Neural cell (in vitro differentiated cells): ENCODE results near the gene B3GAT2. TPM values are rescaled to one million over a fixed set of nuclear protein-coding genes. Genes with fewer than 3 reads are reported as not detected.

Experiments
- H2AFZ ChIP-seq: fragments of 200-600, 300-800 bp; sonication (generic), shearing (Covaris generic); 2 replicates; pipeline ENCODE4 v1.6.0; 2014; ENCODE audit warnings: low read depth, mild to moderate bottlenecking, antibody characterized with exemption, low read length, moderate library complexity
- H3F3A ChIP-seq: fragments of 200-600 bp; shearing (Covaris generic); 2 replicates; pipeline ENCODE4 v1.6.1; 2016; ENCODE audit warnings: mild to moderate bottlenecking, moderate library complexity, mixed read lengths, antibody characterized with exemption, low read length; ENCODE audit not compliant: insufficient read depth, poor library complexity, severe bottlenecking
- H3K27ac ChIP-seq: fragments of 200-600, 300-800 bp; sonication (generic), shearing (Covaris generic); 2 replicates; pipeline ENCODE4 v1.5.1; 2014; ENCODE audit warnings: mild to moderate bottlenecking, low read length, moderate library complexity
- H3K27me3 ChIP-seq: fragments of 300-800, 200-600 bp; sonication (generic), shearing (Covaris generic); 2 replicates; pipeline ENCODE4 v1.6.0; 2014; ENCODE audit warnings: mild to moderate bottlenecking, low read depth, low read length, moderate library complexity; ENCODE audit not compliant: insufficient read depth
- H3K36me3 ChIP-seq: fragments of 300-800, 200-600 bp; sonication (generic), shearing (Covaris generic); 2 replicates; pipeline ENCODE4 v1.5.1; 2014; ENCODE audit warnings: mild to moderate bottlenecking, antibody characterized with exemption, low read length, moderate library complexity; ENCODE audit not compliant: insufficient read depth
- H3K4me2 ChIP-seq: fragments of 300-800, 200-600 bp; sonication (generic), shearing (Covaris generic); 2 replicates; pipeline ENCODE4 v1.6.0; 2014; ENCODE audit warnings: mild to moderate bottlenecking, low read length
- H3K4me3 ChIP-seq: fragments of 300-800, 200-600 bp; sonication (generic), shearing (Covaris generic); 2 replicates; pipeline ENCODE4 v1.5.1; 2014; ENCODE audit warnings: mild to moderate bottlenecking, low read length, moderate library complexity
- H3K79me2 ChIP-seq: fragments of 200-600 bp; shearing (Covaris generic); replicated peaks from 2 replicates; pipeline ENCODE4 v1.6.0; 2014; ENCODE audit warnings: mild to moderate bottlenecking, low read length, moderate library complexity; ENCODE audit not compliant: insufficient read depth
- H3K9ac ChIP-seq: fragments of 300-800, 200-600 bp; sonication (generic), shearing (Covaris generic); 2 replicates; pipeline ENCODE4 v1.6.1; 2016; ENCODE audit warnings: mild to moderate bottlenecking, low read length, mixed read lengths
- H3K9me2 ChIP-seq: fragments of 200-600 bp; shearing (Covaris generic); 2 replicates; pipeline ENCODE4 v1.6.1; 2016; ENCODE audit warnings: mild to moderate bottlenecking, low read length, mixed read lengths; ENCODE audit not compliant: insufficient read depth
- H3K9me3 ChIP-seq: fragments of 200-600, 300-800 bp; sonication (generic), shearing (Covaris generic); 2 replicates; pipeline ENCODE4 v1.6.1; 2016; ENCODE audit warnings: mild to moderate bottlenecking, mixed run types, low read length, moderate library complexity, mixed read lengths
- H4K20me1 ChIP-seq: fragments of 200-600 bp; shearing (Covaris generic); 2 replicates; pipeline ENCODE4 v1.6.1; 2016; ENCODE audit warnings: mild to moderate bottlenecking, mixed run types; ENCODE audit not compliant: insufficient read depth
- EP300 ChIP-seq: fragments of 450-650 bp; conservative IDR thresholded peaks from 2 replicates; pipeline ENCODE4 v1.6.1; 2014; ENCODE audit warnings: antibody characterized with exemption, mild to moderate bottlenecking, moderate library complexity; ENCODE audit not compliant: poor library complexity, severe bottlenecking
- EZH2 ChIP-seq: fragments of 200-600, 300-800 bp; shearing (Covaris generic), sonication (generic); IDR thresholded peaks from 2 replicates; pipeline ENCODE4 v1.6.1; 2014; ENCODE audit warnings: antibody characterized with exemption, low read length, borderline replicate concordance, mild to moderate bottlenecking; ENCODE audit not compliant: insufficient read depth, poor library complexity, severe bottlenecking
- MXI1 ChIP-seq: fragments of 450-650 bp; conservative IDR thresholded peaks from 2 replicates; pipeline ENCODE4 v1.6.1; 2014; ENCODE audit warnings: antibody characterized with exemption, mild to moderate bottlenecking; ENCODE audit not compliant: poor library complexity, severe bottlenecking
- POLR2AphosphoS5 ChIP-seq: IDR thresholded peaks from 2 replicates; pipeline ENCODE4 v1.6.1; 2012
- RAD21 ChIP-seq: fragments of 450-650 bp; conservative IDR thresholded peaks from 2 replicates; pipeline ENCODE4 v1.6.1; 2014; ENCODE audit warnings: antibody characterized with exemption, mild to moderate bottlenecking, moderate library complexity
- SMC3 ChIP-seq: fragments of 450-650 bp; conservative IDR thresholded peaks from 2 replicates; pipeline ENCODE4 v1.6.1; 2014; ENCODE audit warnings: antibody characterized with exemption, mild to moderate bottlenecking, moderate library complexity; ENCODE audit not compliant: poor library complexity
- TAF1 ChIP-seq: IDR thresholded peaks from 2 replicates; pipeline ENCODE4 v1.6.1; 2012; ENCODE audit warnings: low read depth
- polyA plus RNA-seq: library from polyadenylated mRNA; depleted of rRNA; stranded (reverse); fragments of >200 nt; gene quantifications from 2 replicates; pipeline ENCODE4 v1.2.3, GENCODE V29; 2014
- TF ChIP-seq, protein P1 (sequence below): IDR thresholded peaks from 2 replicates; pipeline ENCODE4 v1.6.1; 2012; ENCODE audit warnings: borderline replicate concordance
- TF ChIP-seq, protein P2 (sequence below): fragments of 450-650 bp; IDR thresholded peaks from 2 replicates; pipeline ENCODE4 v1.5.1; 2014; ENCODE audit warnings: antibody characterized with exemption, mild to moderate bottlenecking, moderate library complexity; ENCODE audit not compliant: poor library complexity, severe bottlenecking

B3GAT2 gene
- polyA plus RNA-seq, 1 donor from 2014 or later = 5.6 TPM

DNA sequence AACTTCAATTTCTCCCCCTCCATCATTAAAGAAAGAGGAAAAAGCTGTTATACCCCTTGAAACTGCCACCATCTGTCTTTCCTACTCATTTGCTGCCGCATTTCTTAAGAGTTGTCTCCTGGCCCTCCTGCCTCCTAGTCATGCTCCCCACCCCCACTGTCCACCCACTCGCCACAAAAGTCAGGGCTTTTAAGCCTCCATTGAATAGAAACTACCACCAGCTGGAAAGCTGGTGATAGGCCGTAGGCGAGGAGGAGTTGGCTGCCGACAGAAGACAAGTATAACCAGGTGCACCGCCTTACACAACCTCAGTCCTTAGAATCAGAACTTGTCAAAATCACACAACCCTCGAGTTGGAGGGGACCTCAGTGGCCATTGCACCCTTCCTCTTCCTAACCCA is 67.6 kb downstream of the B3GAT2 start:
- H3F3A ChIP-seq = no peaks in the 10 kb centered on the region
- H3K9ac ChIP-seq = no peak overlapping the region
- H2AFZ ChIP-seq = no peak overlapping the region
- no peaks in the 10 kb centered on the region for H3K27me3 ChIP-seq
- H3K9me2 ChIP-seq = no peaks in the 10 kb centered on the region
- no peak overlapping the region for H3K27ac ChIP-seq
- no peak for TF ChIP-seq POLR2AphosphoS5
- TF ChIP-seq RAD21 = no peak
- TF ChIP-seq, protein P1, sequence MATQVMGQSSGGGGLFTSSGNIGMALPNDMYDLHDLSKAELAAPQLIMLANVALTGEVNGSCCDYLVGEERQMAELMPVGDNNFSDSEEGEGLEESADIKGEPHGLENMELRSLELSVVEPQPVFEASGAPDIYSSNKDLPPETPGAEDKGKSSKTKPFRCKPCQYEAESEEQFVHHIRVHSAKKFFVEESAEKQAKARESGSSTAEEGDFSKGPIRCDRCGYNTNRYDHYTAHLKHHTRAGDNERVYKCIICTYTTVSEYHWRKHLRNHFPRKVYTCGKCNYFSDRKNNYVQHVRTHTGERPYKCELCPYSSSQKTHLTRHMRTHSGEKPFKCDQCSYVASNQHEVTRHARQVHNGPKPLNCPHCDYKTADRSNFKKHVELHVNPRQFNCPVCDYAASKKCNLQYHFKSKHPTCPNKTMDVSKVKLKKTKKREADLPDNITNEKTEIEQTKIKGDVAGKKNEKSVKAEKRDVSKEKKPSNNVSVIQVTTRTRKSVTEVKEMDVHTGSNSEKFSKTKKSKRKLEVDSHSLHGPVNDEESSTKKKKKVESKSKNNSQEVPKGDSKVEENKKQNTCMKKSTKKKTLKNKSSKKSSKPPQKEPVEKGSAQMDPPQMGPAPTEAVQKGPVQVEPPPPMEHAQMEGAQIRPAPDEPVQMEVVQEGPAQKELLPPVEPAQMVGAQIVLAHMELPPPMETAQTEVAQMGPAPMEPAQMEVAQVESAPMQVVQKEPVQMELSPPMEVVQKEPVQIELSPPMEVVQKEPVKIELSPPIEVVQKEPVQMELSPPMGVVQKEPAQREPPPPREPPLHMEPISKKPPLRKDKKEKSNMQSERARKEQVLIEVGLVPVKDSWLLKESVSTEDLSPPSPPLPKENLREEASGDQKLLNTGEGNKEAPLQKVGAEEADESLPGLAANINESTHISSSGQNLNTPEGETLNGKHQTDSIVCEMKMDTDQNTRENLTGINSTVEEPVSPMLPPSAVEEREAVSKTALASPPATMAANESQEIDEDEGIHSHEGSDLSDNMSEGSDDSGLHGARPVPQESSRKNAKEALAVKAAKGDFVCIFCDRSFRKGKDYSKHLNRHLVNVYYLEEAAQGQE = no peak
- TF ChIP-seq EZH2 = no peak
- TF ChIP-seq MXI1 = no peak
- no peak for TF ChIP-seq TAF1
- TF ChIP-seq EP300 = no peak
- no peak for TF ChIP-seq SMC3
- TF ChIP-seq, protein P2, sequence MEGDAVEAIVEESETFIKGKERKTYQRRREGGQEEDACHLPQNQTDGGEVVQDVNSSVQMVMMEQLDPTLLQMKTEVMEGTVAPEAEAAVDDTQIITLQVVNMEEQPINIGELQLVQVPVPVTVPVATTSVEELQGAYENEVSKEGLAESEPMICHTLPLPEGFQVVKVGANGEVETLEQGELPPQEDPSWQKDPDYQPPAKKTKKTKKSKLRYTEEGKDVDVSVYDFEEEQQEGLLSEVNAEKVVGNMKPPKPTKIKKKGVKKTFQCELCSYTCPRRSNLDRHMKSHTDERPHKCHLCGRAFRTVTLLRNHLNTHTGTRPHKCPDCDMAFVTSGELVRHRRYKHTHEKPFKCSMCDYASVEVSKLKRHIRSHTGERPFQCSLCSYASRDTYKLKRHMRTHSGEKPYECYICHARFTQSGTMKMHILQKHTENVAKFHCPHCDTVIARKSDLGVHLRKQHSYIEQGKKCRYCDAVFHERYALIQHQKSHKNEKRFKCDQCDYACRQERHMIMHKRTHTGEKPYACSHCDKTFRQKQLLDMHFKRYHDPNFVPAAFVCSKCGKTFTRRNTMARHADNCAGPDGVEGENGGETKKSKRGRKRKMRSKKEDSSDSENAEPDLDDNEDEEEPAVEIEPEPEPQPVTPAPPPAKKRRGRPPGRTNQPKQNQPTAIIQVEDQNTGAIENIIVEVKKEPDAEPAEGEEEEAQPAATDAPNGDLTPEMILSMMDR = no peak
- H3K4me2 ChIP-seq = no peak overlapping the region
- no peaks in the 10 kb centered on the region for H4K20me1 ChIP-seq
- H3K79me2 ChIP-seq = no peaks in the 10 kb centered on the region
- no peaks in the 10 kb centered on the region for H3K36me3 ChIP-seq
- no peaks in the 10 kb centered on the region for H3K9me3 ChIP-seq
- H3K4me3 ChIP-seq = no peak overlapping the region

DNA sequence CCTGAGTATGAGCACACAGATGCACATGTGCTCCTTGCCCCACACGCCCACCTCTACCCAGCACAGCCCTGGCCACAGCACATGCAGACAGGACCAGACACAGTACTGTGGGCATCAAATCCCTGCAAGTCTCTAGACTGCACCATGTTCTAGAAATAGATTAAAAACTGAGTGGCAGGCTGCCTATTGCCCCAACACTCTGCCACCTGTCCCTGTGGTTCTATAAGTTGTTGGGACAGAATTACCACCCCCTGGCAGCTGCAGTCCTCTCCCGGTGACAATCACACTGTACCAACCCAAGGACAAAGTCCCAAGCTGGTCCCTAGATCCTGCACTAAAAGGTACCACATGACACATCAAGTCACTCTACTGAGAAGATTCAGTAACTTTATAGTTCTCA is 70.2 kb downstream of the B3GAT2 start:
- Histone ChIP-seq H3F3A (no peaks in the 10 kb centered on the region), H3K9me2 (no peaks in the 10 kb centered on the region), H3K36me3 (no peaks in the 10 kb centered on the region), H3K4me3 (no peak overlapping the region), H3K27ac (no peak overlapping the region), H3K9me3 (no peaks in the 10 kb centered on the region), H3K79me2 (no peaks in the 10 kb centered on the region), H2AFZ (no peak overlapping the region), H3K4me2 (no peak overlapping the region), H3K9ac (no peak overlapping the region), H3K27me3 (no peaks in the 10 kb centered on the region), H4K20me1 (no peaks in the 10 kb centered on the region)
- no peak for TF ChIP-seq RAD21
- no peak for TF ChIP-seq SMC3
- TF ChIP-seq TAF1 = no peak
- TF ChIP-seq MXI1 = no peak
- no peak for TF ChIP-seq EP300
- TF ChIP-seq, protein P2 = no peak
- no peak for TF ChIP-seq EZH2
- TF ChIP-seq, protein P1 = no peak
- TF ChIP-seq POLR2AphosphoS5 = no peak
